ENCODE results near the gene STX19. TPM values are rescaled to one million over a fixed set of nuclear protein-coding genes. Genes with fewer than 3 reads are reported as not detected.

Gene STX19
- total and polyA plus RNA-seq, 2 donors (not counting 1 experiment from before 2014, with no cell fraction given) = not detected

GRCh38 chr3:94069194-94069813 is 40.9 kb upstream of the STX19 start:
- H3K4me2 ChIP-seq (replicated peaks; ENCODE audit: low read depth, low read length, poor library complexity, severe bottlenecking) = no peak overlapping the region
- no CpG with 5 or more reads among the region's 4 CpGs for WGBS (ENCODE audit: insufficient coverage)
- H3K4me3 ChIP-seq (ENCODE audit: control extremely low read depth in 1 of 5, extremely low read depth in 1 of 5, insufficient read depth in 1 of 5, low read depth in 2 of 5, low read length in 4 of 5) = no peak overlapping the region
- Mint-ChIP-seq H3K4me1 (peaks cover 39% of the 10 kb centered on the region), H3K27ac (no peak overlapping the region), H3K4me3 (no peak overlapping the region), H3K9me3 (ENCODE audit: insufficient read depth) (no peaks in the 10 kb centered on the region), H3K27me3 (no peaks in the 10 kb centered on the region)
- ATAC-seq (ENCODE audit: low read depth) (no peak), DNase-seq (peak; percentile 39)
- H3K27ac ChIP-seq (ENCODE audit: low read length in 2 of 2) = no peak overlapping the region
- peaks cover 0 to 2% (median 0%) of the 10 kb centered on the region in 3 donors for H3K9me3 ChIP-seq (ENCODE audit: control extremely low read depth in 1 of 3, control insufficient read depth in 2 of 3, insufficient read depth in 1 of 3, low read length in 2 of 3)
- H2AFZ ChIP-seq (ENCODE audit: insufficient read depth, low read depth, low read length, poor library complexity, severe bottlenecking) = no peak overlapping the region
- H3K27me3 ChIP-seq (replicated peaks in 1 of 4; ENCODE audit: control extremely low read depth in 1 of 4, control insufficient read depth in 3 of 4, insufficient read depth in 4 of 4, low read length in 3 of 4) = no peaks in the 10 kb centered on the region
- peaks cover 4 to 17% of the 10 kb centered on the region in 2 donors for H3K4me1 ChIP-seq (ENCODE audit: control insufficient read depth in 2 of 2, insufficient read depth in 2 of 2, low read length in 2 of 2)
- intact Hi-C loops (cut with micrococcal nuclease) = loop anchor here (1.0 kb wide), 1 partner anchor 65 kb away; no protein-coding TSS in a partner anchor
- peaks cover 5 to 19% of the 10 kb centered on the region in 2 experiments for H3K36me3 ChIP-seq (replicated peaks in 1 of 2; ENCODE audit: control extremely low read depth in 1 of 2, control insufficient read depth in 1 of 2, extremely low read depth in 1 of 2, insufficient read depth in 2 of 2, low read length in 1 of 2)
- ChIA-PET CTCF (interaction anchor here (0.7 to 3.9 kb wide), 13 partner anchors 9 to 78 kb away, joined by 3 to 61 read pairs (median 5); no protein-coding TSS in a partner anchor), POLR2A (no interaction called here)
- no peaks in the 10 kb centered on the region for H4K20me1 ChIP-seq (ENCODE audit: control insufficient read depth, insufficient read depth, low read length, poor library complexity, severe bottlenecking)
- peaks cover 84% of the 10 kb centered on the region for H3K79me2 ChIP-seq (ENCODE audit: control insufficient read depth, insufficient read depth, low read length)
- TF ChIP-seq EZH2 (IDR thresholded peaks at IDR 0.05; ENCODE audit: borderline replicate concordance, insufficient read depth, low read depth, low read length, poor library complexity, severe bottlenecking) (no peak), CTCF (IDR thresholded peaks at IDR 0.05) (peak; percentile 86)
- no peak overlapping the region for H3K9ac ChIP-seq (ENCODE audit: low read length)
